CD4-positive, alpha-beta T cell treated with Interleukin-6 for 4 hours (primary cell): ENCODE measurements around the gene CNR1.
A peak's percentile ranks its signal among the peaks of the same experiment; 100 is the strongest.
"Not testable (repeated sequence)": the region's sequence is repeated elsewhere in the genome, so short reads cannot be mapped to it uniquely, and the experiment has no call there.

ENCODE experiments used
- DNase-seq: peaks from one replicate; pipeline ENCODE4 v3.0.0-alpha.2; 2020; ENCODE audit warnings: mixed read lengths

CNR1 gene

DNA sequence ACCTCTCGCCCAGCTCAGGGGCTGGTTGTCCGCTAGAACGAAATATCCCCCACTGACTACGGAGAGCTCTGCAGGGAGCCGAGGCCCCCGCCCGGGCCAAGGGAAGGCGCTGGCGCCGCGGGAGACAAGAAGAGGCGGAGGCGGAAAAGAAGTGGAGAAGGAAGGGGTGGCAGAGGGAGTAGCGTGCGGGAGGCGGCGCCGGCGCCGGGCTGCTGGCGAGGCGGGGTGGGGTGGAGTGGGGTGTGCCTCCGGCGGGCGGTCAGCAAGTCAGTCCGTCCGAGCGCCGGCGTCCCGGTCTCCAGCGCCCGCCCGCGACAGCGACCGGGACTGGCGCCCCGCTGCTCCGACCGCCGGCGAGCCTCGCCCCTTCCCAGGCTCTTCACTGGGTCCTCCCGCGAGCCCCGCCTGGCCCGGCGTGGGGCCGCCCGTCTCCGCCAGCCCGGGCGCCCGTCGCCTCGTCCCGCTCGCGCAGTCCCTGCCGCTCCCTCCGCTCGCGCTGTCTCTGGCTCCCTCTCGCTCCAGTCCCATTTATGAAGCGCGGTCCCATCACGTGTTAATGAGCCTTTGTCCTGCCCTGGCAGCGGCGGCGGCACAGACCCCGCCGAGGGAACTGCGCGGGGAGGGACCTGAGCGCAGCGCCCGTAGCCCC, at the start of gene CNR1:
Gene CNR1 (minus strand): TSS at position 504 of the 649 bp plus-strand sequence. CDS start 21,073 bp downstream, outside the sequence.
- DNase-seq: no peak

DNA sequence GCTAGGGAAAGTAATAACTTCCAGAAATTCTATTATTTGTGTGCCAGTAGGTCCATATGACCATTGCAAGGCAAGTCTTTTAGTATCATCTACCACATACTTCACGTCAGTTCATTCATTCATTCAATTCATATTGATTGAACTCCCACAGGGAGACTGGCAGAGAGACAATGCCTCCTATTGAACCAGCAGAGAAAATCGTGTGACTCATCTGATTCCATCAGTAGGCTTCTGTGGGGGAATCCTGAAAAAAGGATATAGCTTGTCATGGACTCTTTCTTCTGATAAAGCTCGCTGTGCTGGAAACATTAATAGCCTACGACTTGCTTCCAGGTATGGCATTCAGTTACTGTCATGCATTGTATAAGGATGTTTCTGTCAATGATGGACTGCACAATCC, 45.3 kb upstream of the CNR1 start:
- DNase-seq: no peak

DNA sequence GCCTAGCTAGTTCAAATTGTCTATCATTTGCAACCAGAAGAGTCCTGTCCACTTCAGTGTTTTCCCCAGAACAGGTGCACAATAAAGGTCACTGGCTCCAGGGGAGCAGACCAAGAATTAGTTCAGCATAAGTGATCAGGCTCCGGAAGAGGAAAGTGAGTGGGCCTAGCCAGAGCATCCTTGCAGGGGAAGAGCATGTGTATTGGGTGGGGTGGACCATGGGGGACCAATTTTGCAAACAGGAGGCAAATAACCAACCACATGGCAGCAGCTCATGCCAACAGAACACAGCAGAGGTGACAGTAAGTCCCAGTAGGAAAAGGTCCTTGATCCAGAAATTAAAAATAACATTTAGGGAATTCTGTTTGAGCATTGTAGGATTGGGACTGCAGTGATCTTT, 43.2 kb upstream of the CNR1 start:
- DNase-seq: no peak

DNA sequence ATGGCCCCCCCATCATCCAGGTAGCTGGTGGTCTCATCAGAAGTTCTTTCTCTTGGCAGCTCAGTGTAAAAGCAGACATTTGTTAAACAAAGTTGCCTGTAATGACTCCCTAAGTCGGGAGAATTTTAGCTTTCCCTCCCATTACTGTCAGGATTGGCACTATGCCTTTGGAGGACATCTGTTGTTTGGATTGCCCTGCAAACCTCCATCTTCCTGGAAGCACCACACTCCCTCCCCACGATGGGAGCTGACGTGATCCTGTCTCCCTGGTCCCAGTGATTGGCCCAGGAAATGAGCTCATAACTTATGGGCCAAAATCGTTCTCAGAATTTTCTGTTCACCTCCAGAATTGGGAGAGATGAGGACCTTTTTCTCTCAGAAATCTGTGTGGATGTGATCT, 42.6 kb upstream of the CNR1 start:
- DNase-seq: no peak

DNA sequence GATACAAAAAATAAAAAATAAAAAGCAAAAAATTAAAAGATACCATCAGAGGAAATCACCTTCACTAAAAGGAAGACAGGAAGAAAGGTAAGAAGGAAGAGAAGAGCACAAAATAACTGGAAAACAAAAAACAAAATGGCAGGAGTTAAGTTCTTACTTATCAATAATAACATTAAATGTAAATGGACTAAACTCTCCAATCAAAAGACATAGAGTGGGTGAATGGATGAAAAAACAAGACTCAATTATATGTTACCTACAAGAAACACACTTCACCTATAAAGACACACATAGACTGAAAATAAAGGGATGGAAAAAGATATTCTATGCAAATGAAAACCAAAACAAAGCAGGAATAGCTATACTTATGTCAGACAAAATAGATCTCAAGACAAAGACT, 35.6 kb upstream of the CNR1 start:
- DNase-seq: not testable (repeated sequence)

DNA sequence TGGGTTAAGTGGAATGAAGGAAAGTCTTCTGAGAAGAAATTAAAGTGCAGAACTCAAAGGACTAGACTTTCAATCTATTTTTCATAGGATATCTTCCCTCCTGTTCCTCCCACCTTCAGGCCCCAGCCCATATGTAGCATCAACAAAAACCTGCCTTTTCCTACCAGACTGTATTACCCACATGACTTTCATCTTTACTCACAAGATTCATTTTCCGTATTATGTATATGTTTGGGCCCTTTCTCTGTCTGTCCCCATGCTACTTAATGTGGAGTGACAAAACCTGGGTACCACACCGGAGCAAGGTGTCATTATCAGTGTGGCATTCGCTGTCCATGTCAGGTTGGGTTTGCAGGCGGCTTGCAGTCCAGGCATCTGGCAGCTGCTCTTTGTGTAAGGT, 18.8 kb upstream of the CNR1 start:
- DNase-seq: no peak

DNA sequence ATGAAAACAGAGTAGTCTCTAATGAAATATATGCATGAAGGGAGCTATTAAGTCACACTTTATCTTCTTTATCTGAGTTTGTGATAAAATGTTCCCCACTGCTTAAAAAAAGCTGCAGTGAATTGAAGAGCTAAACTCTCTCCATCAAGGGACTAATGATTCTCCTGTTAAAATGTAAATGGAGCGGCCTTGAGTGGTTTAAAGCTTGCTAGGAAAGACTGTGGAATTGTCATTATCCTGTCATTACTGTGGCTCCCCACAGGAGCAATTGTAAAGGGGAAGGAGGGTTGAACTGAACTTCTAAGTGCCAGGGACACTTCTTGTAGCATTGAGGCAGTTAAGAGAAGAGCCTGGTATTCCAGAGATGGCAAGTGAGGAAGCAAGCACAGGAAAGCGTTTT, 17.3 kb upstream of the CNR1 start:
- DNase-seq: no peak

DNA sequence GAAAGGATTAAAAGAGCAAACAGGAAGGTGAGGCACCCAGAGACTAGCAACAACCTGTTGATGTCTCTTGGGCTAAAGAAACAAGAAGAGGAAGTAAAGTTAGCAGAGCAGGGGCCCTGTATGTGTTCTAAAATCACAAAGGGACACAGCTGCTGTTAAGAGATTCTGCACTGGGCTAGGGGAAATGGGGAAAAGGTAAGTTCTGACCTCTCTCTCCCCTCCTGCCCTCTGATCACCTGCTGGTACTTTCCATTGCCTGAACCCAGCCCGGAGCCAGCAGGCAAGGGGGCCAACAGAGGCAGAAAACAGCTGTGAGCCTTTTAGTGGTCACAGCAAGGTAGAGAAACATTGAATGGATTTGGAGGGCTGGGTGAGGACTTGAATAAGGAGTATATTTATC, 13.5 kb upstream of the CNR1 start:
- no peak for DNase-seq

DNA sequence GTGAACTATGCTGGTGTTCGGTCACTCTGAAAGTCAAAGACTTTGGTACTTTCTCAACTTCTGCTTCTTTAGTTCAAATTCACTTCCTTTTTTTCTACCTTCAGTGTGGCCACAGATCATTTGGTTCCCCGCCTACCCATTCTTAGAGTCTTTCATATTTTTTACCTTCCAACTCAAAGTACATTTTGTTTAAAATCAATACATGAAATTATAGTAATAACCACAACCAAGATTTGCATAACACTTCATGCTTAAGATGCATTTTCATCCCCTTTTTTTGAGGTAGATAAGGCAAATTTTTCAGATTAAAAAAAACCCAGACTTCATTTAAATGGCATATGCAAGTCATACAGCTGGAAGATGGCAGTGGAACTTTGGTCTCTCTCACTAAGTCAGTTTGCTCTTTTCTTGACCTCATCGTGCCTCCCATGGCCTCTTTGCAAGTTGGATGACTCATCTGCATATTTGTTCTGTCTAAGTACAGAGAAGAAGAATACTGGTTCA, 11.9 kb upstream of the CNR1 start:
- DNase-seq: no peak

DNA sequence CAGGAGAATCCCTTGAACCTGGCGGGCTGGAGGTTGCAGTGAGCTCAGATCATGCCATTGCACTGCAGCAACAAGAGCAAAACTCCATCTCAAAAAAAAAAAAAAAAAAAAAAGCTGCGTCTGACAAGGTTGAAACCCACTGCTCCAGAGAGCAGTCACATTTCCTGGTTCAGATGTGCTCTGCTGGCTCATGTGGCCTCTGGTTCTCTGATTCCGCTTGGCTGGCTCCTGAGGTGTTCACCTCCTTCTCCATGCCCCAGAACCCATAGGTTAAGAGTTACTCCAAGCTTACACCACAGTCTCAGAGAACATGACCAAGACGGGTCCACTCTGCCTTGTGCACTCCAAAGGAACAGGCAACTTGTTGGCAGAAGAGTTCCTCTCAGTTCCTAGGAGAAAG, 8.8 kb upstream of the CNR1 start:
- no peak for DNase-seq

DNA sequence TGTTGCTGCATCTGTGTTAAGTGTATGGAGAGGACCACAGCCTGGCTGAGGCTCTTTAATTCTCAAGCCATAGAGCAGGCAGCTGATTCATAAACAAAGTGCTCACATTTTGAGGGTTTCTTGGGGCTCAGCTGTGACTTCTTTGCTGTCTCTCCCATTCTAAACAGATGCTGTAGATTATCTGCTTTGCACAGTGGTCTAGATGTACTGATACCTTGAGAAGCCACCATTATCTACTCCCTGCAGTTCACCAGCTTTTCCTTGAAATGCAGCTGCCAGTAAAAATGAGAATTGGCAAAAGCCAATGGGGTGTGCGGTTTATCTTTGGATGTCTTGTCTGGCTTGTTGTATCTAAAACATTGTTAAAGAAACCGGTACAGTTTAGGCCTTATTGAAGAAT, 5.2 kb upstream of the CNR1 start:
- DNase-seq: no peak

DNA sequence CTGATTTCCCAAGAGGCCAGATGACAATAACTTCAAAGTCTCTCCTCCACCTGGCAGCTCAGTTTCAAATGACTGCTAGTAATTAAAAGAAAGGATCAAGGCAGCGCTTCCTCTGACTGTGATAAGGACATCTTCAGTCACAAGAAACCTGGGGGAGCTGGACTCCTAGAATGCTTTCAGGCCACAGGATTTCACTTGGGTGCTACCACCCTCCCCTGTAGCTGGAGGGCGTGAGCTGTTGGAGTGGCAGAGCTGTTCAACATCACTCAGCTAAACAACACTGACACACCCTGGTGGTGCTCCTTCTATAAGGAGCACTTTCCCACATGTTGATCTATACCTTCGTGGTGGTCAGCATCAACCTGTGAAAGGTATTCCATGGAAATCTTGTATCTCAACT, 2.2 kb upstream of the CNR1 start:
- no peak for DNase-seq

DNA sequence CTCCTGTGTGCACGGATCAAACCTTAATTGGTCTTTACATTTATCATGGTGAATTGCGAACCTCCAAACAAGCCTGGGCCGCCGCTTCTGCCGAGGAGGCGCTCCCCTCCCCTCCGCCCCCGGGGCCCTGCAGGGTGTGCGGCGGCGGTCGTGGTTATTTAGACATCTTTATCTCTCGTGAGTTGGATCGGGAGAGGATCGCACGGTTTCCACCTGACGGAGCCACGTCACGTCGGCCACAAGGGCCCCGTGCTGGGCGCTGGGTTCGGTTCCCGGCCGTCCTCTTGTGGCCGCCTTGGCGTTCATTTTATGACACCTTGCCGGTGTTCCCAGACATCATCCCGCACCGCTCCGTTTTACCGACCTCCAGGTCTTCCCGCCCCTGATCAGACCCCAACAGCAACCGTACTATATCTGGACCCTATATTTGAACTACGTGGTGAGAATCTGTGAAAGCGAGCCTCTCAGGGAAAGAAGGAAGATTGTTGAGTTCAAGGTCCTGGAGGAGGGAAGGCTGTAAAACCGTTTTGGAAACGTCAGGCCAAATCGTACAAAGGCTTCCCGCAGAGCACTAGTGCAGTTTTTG, 1.3 kb upstream of the CNR1 start:
- no peak for DNase-seq

DNA sequence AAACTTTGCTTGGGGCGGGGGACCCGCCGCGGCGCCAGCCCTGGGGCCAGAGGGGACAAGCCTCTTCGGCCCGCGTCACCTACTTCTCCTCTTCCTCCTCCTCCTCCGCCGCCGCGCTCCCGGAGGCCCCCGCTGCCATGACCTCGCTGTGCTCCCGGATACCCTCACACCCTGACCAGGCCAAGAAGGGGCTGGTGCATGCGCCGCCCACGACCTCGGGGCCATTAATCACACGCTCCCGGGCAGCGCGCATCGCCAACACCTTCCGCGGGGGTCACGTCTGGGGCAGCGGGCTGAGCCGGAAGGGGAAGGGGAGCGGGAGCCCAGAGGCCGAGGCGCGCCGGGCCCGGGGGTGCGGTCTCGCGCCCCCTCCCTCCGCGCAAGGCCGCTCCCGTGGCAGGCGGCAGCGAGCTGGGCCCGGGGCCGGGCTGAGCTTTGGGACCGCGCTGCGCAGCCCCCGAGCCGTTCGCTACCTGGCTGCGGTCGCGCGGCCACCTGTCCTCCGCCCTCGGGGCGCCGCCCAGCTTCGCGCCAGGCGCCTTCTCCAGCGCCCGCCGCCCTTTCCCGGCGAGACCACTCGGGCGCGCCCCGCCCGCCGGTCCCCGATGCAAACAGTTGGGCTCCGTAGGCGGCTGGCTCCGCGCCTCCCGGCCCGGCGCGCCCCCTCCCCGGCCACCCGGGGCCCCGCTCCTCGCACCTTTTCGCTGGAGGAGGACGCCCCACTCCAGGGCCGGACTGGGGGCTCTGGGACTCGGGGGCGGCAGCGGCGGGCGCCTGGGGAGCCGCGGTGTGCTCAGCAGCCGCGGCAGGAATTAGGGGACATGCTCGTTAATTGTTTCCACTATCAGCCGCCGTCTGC, 575 bp upstream of the CNR1 start:
- peak; percentile 2 for DNase-seq

DNA sequence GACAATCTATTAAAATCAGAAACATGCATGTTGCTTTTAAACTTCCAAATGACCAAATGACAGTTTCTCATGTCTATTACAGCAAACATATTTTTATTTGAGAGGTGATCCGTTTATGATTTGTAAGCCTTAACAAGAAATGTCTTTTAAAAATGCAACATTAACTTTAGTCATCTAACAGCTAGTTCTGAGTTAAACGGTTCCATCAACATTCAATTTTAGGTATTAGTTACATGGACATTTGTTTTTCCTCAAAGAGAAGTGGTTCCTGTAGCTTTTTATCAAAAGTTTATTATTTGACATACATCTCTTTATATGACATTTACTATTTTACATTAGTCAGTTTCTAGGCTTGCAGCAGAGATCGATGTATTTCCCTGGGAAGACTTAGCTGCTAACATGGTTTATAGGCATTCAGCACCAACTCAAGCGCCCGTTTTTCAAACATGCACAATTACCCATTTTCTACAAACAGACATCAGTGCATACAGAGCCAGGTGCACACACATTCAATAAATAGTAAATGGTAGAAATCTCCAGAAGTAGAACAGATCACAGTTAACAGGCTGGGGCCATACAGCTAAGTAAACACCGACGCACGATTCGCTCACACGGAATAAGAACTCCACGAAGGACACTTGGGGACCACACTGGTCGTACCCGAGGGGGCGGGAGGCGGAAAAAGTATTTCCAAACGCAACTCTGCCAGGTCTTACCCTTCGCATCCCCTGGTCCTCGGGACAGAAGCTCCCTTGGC, 882 bp downstream of the CNR1 start:
- DNase-seq: no peak

DNA sequence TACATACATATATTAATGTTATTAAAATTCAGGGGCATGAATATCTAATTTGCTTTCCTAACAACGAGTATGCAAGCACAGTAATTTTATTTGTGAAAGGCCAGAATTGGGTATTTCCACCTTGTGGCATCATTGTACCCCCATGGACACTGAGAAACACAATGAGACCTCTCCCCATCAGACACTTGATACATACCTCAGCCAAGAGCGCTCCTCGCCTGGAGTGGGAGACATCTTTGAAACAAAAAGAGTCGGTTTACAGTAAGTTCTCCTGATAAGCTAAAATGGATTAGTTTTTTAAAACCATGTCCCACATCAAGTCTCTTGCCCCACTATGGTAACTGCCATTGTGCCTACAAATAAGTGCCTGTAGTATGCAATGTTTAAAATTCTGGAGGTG, 2.1 kb downstream of the CNR1 start:
- no peak for DNase-seq

DNA sequence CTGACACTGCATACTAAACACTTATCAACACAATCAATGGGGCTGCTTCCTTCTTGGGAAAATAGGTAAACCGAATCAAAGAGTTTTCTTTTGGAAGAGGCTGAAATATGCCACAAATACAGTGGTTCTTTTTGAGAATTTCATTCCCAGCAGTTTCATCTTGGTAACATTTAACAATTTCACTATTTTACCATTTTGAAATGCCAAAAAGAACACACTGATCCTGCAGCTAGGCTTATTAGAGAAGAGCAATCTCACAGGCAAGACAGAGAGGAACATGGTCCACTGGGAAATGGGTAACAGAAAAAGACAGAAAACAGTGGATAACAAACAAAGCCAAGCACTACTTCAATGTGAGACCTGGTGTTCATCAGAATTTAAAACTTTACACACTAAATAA, 2.5 kb downstream of the CNR1 start:
- DNase-seq: no peak

DNA sequence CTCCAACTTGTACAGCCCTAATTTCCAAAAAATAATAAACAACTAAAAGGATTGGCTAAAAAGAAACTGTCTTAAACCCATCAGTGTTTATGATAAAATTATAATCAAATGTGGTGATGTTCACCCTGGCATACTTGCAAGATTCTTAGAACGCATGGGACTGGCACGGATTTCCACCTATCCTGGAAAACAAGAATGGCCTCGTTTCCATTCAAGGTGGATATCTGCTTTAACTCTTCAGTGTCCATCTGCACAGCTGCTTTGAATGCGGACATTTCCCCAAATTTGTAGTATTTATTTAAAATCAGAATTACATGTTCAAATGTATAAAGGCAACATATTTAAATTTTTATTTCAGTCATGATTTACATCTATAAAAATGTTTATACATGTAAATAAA, 4.2 kb downstream of the CNR1 start:
- DNase-seq: no peak

DNA sequence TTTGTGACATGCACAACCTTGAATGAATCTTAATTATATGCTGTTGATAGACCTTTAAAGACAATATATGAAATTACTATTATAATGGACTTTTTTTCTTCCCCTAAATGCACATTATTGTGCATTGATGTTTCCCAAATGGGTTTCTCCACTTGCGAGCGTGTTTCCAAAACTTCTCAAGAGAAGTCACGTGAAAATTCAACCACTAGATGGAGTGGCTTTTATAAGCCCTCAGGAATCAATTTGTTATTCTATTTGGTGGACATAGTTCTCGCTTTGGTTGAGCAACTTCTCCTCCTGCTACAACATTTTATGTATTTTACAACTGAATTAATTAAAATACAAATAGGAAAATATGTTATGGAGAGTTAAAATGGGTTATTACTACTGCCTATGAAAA, 9.0 kb downstream of the CNR1 start:
- no peak for DNase-seq

DNA sequence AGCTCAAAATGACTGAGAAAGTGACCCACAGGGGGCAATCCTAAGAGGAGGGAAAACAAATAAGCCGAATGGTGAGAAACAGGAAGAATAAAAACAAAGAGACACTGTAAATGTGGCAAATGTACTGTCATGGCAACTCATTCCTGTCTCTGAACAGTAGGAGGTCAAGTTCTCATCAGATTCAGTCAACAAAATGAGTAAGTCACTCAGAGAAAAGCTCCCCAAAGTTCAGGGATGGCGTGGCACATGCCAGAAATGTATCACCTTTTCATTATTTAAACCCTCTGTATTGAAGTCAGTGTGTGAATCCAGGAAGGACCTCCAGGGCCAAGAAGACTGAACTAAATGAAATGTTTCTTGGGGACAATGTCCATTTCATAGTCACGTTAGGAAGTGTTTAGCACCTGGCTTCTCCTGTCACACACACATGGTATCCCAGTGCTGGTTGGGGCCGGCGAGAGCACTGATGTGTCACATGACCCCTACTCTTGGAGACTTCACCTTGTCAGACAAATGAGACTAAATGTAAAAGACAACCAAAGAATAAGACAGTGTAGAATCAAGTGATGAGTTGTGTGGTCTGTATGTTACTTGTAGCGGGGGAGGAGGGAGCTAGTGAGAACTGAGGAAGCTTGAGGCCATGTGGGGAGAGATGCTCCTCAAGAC, 20.7 kb downstream of the CNR1 start:
- DNase-seq: no peak

DNA sequence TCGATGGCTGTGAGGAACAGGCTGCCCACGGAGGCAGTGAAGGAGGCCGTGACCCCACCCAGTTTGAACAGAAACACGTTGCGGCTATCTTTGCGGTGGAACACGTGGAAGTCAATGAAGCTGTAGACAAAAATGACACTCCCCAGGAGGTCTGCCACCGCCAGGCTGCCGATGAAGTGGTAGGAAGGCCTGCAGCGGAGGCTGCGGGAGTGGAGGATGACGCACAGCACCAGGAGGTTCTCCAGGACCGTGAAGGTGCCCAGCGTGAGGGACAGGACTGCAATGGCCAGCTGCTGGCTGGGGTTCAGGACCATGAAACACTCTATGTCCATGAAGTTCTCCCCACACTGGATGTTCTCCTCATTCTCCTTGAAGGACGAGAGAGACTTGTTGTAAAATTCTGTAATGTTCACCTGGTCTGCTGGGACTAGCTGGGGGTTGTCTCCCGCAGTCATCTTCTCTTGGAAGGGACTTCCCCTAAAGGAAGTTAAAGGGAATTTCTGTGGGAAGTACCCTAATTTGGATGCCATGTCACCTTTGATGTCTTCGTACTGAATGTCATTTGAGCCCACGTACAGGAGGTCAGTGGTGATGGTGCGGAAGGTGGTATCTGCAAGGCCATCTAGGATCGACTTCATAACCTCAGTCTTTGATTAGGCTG, 21.4 kb downstream of the CNR1 start:
- no peak for DNase-seq
